Cardiac fibroblast (primary cell): ENCODE measurements around the gene METRNL.
"Not testable (repeated sequence)": the region's sequence is repeated elsewhere in the genome, so short reads cannot be mapped to it uniquely, and the experiment has no call there.

Experiments
- DNase-seq, 2 donors: peaks; one replicate each; pipeline versions ENCODE4 v3.0.0 to v3.0.0-alpha.2; 2010; ENCODE audit warnings: low read depth in 2 of 2
- H3K4me3 ChIP-seq, 2 donors: replicated peaks in 1 of 2; 1 replicate in 1 of 2; 2 replicates in 1 of 2; pipeline ENCODE4 v1.5.1; 2011; ENCODE audit warnings: low read depth in 2 of 2, low read length in 2 of 2, mild to moderate bottlenecking in 2 of 2, moderate library complexity in 1 of 2
- TF ChIP-seq, protein P1 (sequence below): IDR thresholded peaks from one replicate; pipeline ENCODE4 v1.5.1; 2011; ENCODE audit warnings: low read depth, mild to moderate bottlenecking, low read length, inconsistent platforms

METRNL gene

DNA sequence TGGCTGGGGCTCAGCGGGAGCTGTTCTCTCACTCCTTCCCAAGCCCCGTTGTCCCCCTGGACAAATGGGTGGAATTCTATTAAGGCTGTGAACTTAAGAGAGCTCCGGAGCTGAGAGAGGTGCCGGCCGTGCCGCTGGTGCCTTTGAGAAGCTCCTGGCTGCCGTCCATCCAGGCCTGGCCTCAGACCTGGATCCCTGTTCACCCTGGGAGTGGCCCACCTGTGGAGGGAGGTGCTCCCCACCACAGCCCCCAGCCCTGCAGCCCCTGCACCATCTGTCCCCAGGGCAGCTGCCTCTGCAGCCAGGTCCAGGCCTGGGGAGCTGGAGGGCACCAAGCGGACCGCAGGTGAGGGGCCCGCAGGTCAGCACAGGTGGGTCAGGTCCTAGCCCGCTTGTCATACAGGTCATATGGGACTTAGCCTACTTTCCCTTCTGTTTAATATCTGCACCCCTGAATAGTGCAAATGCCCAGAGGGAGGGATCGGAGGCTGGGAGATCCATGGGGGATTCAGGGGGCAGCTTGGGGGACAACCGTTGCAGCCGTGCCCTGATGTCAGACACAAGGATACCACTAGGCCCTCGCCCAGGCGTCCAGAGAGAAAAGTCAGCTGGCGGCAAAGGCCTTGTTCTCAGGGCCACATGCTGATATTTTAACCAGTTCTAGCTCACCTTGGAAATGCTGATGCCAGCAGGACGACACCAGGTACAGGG is 15.2 kb upstream of the METRNL start:
- H3K4me3 ChIP-seq = no peak overlapping the region
- TF ChIP-seq, protein P1, sequence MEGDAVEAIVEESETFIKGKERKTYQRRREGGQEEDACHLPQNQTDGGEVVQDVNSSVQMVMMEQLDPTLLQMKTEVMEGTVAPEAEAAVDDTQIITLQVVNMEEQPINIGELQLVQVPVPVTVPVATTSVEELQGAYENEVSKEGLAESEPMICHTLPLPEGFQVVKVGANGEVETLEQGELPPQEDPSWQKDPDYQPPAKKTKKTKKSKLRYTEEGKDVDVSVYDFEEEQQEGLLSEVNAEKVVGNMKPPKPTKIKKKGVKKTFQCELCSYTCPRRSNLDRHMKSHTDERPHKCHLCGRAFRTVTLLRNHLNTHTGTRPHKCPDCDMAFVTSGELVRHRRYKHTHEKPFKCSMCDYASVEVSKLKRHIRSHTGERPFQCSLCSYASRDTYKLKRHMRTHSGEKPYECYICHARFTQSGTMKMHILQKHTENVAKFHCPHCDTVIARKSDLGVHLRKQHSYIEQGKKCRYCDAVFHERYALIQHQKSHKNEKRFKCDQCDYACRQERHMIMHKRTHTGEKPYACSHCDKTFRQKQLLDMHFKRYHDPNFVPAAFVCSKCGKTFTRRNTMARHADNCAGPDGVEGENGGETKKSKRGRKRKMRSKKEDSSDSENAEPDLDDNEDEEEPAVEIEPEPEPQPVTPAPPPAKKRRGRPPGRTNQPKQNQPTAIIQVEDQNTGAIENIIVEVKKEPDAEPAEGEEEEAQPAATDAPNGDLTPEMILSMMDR = no peak
- no peak for DNase-seq

DNA sequence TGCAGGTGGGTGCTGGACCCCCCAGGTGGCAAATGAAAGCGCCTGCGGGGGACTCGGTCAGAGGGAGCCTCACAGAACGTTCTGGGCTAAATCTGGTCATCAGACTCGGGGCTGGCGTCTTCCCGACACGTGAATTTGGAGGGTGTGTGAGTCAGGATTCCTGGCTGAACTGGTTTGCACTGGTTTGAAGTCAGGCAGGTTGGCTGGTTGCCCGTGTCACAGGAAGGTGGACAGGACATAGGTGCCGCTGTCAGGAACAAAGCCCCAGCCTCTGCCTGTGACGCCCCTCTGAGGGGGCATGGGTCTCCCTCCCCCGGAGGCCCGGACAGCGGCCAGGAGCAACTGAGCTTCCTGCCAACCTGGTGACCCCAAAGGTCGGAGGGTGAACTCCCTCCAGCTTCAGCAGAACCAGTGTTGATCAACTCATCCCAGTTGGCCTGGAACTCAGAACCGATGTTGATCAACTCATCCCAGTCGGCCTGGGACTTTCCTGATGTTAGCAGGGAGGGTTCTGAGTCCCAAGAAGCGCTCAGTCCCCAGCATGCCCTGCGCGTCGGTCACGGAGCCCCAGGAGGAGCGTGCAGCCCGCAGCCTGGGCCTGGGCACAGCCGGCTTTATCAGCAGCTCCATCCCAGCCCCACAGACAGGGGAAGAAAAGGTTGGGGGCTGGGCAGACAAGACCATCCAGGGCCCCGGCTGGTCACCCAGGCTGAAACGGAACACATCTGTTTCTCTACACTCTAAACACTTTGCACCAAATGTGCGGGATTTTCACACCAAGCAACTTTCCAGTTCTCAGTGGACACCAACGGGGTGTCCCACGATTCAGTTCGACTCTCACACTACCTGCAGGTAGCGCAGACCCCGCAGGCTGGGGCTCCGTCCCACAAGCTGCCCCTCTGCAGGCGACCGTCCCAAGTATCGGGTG is 14.4 kb upstream of the METRNL start:
- DNase-seq = no peak
- TF ChIP-seq, protein P1 = no peak
- H3K4me3 ChIP-seq = no peak overlapping the region

DNA sequence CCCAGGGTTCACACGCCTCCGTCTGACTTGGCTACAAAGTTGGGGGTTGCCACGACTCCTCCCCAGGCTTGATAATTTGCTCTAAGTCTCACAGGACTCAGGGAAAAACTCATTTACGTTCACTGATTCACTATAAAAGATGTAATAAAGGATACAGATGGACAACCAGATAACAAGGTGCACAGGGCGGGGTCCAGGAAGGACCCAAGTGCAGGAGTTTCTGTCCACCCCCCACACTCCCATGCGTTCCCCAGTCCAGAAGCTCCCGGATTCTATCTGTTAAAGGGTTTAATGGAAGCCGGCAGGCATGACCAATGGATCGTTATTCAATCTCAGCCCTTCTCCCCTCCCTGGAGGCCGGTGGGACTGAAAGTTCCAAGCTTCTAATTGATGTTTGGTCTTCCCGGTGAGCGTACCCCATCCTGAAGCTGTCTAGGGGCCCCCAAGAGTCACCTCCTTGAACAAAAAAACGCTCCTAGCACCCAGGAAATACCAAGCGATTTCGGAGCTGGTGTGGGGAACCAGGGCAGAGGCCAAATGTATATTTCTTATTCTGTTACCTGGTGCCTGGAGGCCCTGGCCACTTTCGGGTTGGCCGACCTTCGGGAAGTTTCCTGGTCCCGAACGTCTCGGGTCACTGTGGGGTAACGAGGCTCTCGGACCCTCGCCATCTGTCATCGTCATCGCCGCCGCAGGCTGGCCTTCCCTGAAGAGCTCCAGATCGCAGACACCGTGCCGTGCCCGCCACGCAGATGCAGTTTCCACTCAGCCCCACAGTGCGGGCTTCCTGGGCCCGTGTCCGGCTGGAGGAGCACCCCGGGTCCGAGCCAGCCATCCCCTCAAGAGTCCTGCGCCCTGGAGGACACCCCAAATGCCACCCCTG is 13.5 kb upstream of the METRNL start:
- TF ChIP-seq, protein P1 = no peak
- no peak overlapping the region for H3K4me3 ChIP-seq
- no peak for DNase-seq

DNA sequence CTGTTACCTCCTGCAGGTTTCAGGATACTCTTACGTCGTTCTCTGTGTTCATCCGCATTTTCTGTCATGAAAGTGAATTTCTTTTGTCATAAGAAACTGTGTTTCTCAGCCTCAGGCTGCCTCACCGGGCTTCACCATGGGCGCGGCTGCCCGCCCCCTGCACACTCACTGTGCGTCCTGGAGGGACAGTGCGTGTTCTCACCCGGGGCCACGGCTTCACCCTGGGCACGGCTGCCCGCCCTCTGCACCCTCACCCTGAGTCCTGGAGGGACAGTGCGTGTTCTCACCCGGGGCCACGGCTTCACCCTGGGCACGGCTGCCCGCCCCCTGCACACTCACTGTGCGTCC is 12.9 kb upstream of the METRNL start:
- H3K4me3 ChIP-seq, DNase-seq: not testable (repeated sequence)

DNA sequence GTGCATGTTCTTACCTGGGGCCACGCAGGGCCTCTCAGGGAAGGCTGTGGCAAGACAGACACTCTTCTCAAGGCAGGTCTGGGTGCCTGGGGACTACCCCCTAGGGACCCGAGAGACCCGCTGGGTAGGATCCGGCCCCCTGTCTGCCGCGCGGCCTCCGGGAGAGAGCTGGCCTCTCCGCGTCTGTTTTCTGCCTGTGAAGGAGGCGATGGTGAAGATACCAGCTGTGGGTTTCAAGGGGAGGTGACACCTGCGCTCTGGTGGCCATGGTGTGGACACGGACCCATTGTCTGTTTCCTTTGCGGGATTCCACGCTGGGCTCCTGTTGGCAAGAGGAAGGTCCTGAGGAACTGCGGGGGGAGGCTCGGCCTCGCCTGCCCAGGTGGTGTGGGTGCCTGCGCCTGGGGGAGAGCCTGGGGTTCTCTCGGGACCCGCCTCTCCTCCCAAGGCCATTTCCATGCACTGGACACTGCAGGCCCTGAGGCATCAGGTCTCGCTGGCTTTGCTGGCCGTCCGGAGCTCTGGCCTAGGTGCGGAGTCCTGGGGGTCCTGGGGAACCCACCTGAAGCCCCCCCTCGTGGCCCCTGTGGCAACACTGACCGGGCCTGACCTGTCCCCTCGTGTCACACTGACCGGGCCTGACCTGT is 12.2 kb upstream of the METRNL start:
- no peak overlapping the region for H3K4me3 ChIP-seq
- TF ChIP-seq, protein P1 = no peak
- no peak for DNase-seq

DNA sequence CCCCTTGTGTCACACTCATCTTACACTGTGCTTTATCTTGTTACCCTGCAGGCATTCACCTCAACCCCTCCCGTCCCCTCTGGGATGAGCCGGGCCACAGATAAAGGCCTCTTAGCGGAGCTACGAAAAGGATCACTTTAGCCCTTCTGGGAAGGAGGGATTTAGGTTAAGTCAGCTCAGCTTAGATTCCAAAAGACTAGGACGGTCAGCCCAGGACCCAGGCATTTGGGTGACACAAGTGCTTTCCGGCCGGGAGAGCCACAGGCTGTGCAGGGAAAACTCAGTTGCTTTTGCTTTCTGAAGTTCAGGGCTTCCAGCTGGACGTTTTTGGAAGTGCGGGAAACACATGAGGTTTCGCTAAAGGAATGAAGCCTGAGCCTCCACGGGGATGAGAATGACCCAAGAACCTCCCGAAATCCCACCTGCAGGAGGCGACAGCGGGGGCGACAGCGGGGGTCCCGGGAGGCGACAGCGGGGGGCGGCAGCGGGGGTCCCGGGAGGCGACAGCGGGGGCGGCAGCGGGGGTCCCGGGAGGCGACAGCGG is 11.6 kb upstream of the METRNL start:
- TF ChIP-seq, protein P1 = no peak
- no peak overlapping the region for H3K4me3 ChIP-seq
- peak in 1 of 2 donors; percentile 41 for DNase-seq
